GM21447 (cell line): ENCODE data around the gene EXOSC6.
"Not testable (repeated sequence)": the region's sequence is repeated elsewhere in the genome, so short reads cannot be mapped to it uniquely, and the experiment has no call there.

Experiments
- ATAC-seq: cut with Tn5 transposase; IDR thresholded peaks from one replicate; pipeline ENCODE4 v1.9.1; 2021; ENCODE audit not compliant: unreplicated experiment

EXOSC6 gene

GRCh38 chr16:70200063-70200462, 51.7 kb downstream of the EXOSC6 start:
- not testable (repeated sequence) for ATAC-seq

- not testable (repeated sequence) for ATAC-seq
Measured at GRCh38 chr16:70199170-70199569, 52.6 kb downstream of the EXOSC6 start.

GRCh38 chr16:70198666-70199065, 53.1 kb downstream of the EXOSC6 start:
- ATAC-seq, result not testable (repeated sequence)

- not testable (repeated sequence) for ATAC-seq
Measured at GRCh38 chr16:70198230-70198629, 53.5 kb downstream of the EXOSC6 start.

GRCh38 chr16:70197611-70198010, 54.1 kb downstream of the EXOSC6 start:
- ATAC-seq, result not testable (repeated sequence)
